H1 (cell line): Measurements from ENCODE around the gene GNAS. TPM values are rescaled to one million over a fixed set of nuclear protein-coding genes. Genes with fewer than 3 reads are reported as not detected.
"Not testable (repeated sequence)": the region's sequence is repeated elsewhere in the genome, so short reads cannot be mapped to it uniquely, and the experiment has no call there.

Experiments
- CTCF ChIA-PET: fragments of 300-600 bp; sonication (Branson Sonifier 250); formaldehyde crosslinking; loops from one replicate; lab custom pipeline; 2021; ENCODE audit not compliant: partially characterized antibody; lab: Charles Lee
- POLR2A ChIA-PET: fragments of 300-600 bp; sonication (Branson Sonifier 250); formaldehyde crosslinking; loops from one replicate; lab custom pipeline; 2021; ENCODE audit warnings: inconsistent platforms; ENCODE audit not compliant: partially characterized antibody; lab: Charles Lee
- DNase-seq, 2 experiments: peaks; one replicate each; pipeline versions ENCODE4 v3.0.0 to v3.0.0-alpha.2; 2010 to 2022; ENCODE audit warnings: low spot score in 2 of 2, low read depth in 1 of 2, mixed read lengths in 1 of 2
- FAIRE-seq: peaks from 2 replicates; lab custom pipeline; 2011; peaks lifted over from hg19 to GRCh38; lab: Jason Lieb, UNC
- H2AFZ ChIP-seq: 2 replicates; pipeline ENCODE4 v1.8.1; 2012; ENCODE audit warnings: low read length, inconsistent platforms
- H2AK5ac ChIP-seq: 2 replicates; pipeline ENCODE4 v1.6.1; 2013; ENCODE audit warnings: low read depth, low read length
- H2BK120ac ChIP-seq: replicated peaks from 2 replicates; pipeline ENCODE3; 2013; ENCODE audit warnings: low read depth, low read length, inconsistent platforms
- H2BK12ac ChIP-seq: 2 replicates; pipeline ENCODE4 v1.6.1; 2013; ENCODE audit warnings: low read depth, low read length
- H2BK15ac ChIP-seq: 2 replicates; pipeline ENCODE4 v1.6.1; 2013; ENCODE audit warnings: low read length
- H2BK20ac ChIP-seq: 2 replicates; pipeline ENCODE4 v1.6.1; 2013; ENCODE audit warnings: low read length
- H2BK5ac ChIP-seq: 2 replicates; pipeline ENCODE4 v1.6.1; 2013; ENCODE audit warnings: low read depth, low read length
- H3K14ac ChIP-seq: 2 replicates; pipeline ENCODE4 v1.6.1; 2013; ENCODE audit warnings: inconsistent platforms; ENCODE audit not compliant: insufficient read length
- H3K18ac ChIP-seq: 2 replicates; pipeline ENCODE4 v1.6.1; 2013; ENCODE audit warnings: low read length; ENCODE audit errors: extremely low read depth
- H3K23ac ChIP-seq: 2 replicates; pipeline ENCODE4 v1.6.1; 2013; ENCODE audit warnings: inconsistent platforms; ENCODE audit not compliant: insufficient read length
- H3K23me2 ChIP-seq: 2 replicates; pipeline ENCODE4 v1.6.1; 2013; ENCODE audit warnings: low read depth, low read length
- H3K27ac ChIP-seq: 2 replicates; pipeline ENCODE4 v1.6.1; 2011; ENCODE audit warnings: low read depth, low read length, inconsistent platforms
- H3K27me3 ChIP-seq, 4 experiments: replicated peaks in 1 of 4; 1 replicate in 1 of 4; 2 replicates in 3 of 4; pipeline versions ENCODE4 v1.6.1 to v1.8.1; 2011 to 2013; ENCODE audit warnings: low read length in 3 of 4, mild to moderate bottlenecking in 3 of 4, inconsistent platforms in 2 of 4, mixed read lengths in 2 of 4, moderate library complexity in 1 of 4; ENCODE audit not compliant: control insufficient read depth in 3 of 4, insufficient read depth in 3 of 4; ENCODE audit errors: extremely low read depth in 1 of 4
- H3K36me3 ChIP-seq, 4 experiments: 2 replicates each; pipeline versions ENCODE4 v1.6.1 to v1.8.1; 2011 to 2013; ENCODE audit warnings: mild to moderate bottlenecking in 4 of 4, low read length in 3 of 4, moderate library complexity in 2 of 4, control low read depth in 1 of 4, inconsistent platforms in 1 of 4; ENCODE audit not compliant: insufficient read depth in 4 of 4, control insufficient read depth in 2 of 4
- H3K4ac ChIP-seq: replicated peaks from 2 replicates; pipeline ENCODE3; 2013; ENCODE audit warnings: low read length, low read depth, mixed read lengths, inconsistent platforms; ENCODE audit not compliant: insufficient read length
- H3K4me1 ChIP-seq, 4 experiments: replicated peaks in 1 of 4; 1 replicate in 1 of 4; 2 replicates in 3 of 4; pipeline versions ENCODE4 v1.6.1 to v1.8.1; 2011 to 2013; ENCODE audit warnings: low read length in 3 of 4, inconsistent platforms in 2 of 4, mixed read lengths in 1 of 4; ENCODE audit not compliant: insufficient read depth in 4 of 4, control insufficient read depth in 3 of 4
- H3K4me2 ChIP-seq, 2 experiments: 2 replicates each; pipeline versions ENCODE4 v1.6.1 to v1.8.1; 2011 to 2013; ENCODE audit warnings: low read depth in 2 of 2, low read length in 2 of 2, control low read depth in 1 of 2, inconsistent platforms in 1 of 2, mild to moderate bottlenecking in 1 of 2; ENCODE audit not compliant: insufficient read depth in 1 of 2
- H3K4me3 ChIP-seq, 4 experiments: fragments of 200-600, 300-600 bp in 1 of 4; sonication (generic), shearing (Covaris generic), sonication (Bioruptor Twin) in 1 of 4; 2 replicates each; pipeline versions ENCODE4 v1.5.1 to v1.8.1; 2011 to 2016; ENCODE audit warnings: low read length in 4 of 4, low read depth in 3 of 4, control low read depth in 2 of 4, inconsistent platforms in 2 of 4, mild to moderate bottlenecking in 2 of 4, mixed read lengths in 1 of 4, moderate library complexity in 1 of 4; ENCODE audit not compliant: insufficient read depth in 2 of 4; ENCODE audit errors: extremely low read depth in 1 of 4
- H3K56ac ChIP-seq: replicated peaks from 2 replicates; pipeline ENCODE3; 2013; ENCODE audit warnings: low read depth, mild to moderate bottlenecking, mixed read lengths, low read length, inconsistent platforms; ENCODE audit not compliant: insufficient read length
- H3K79me1 ChIP-seq: 2 replicates; pipeline ENCODE4 v1.6.1; 2013; ENCODE audit warnings: low read depth, low read length, control low read depth
- H3K79me2 ChIP-seq, 2 experiments: 2 replicates each; pipeline versions ENCODE4 v1.6.1 to v1.8.1; 2012 to 2013; ENCODE audit warnings: low read length in 2 of 2, mild to moderate bottlenecking in 2 of 2, inconsistent platforms in 1 of 2; ENCODE audit not compliant: insufficient read depth in 2 of 2, control insufficient read depth in 1 of 2
- H3K9ac ChIP-seq, 4 experiments: replicated peaks in 1 of 4; 1 replicate in 1 of 4; 2 replicates in 3 of 4; pipeline versions ENCODE4 v1.6.1 to v1.8.1; 2011 to 2013; ENCODE audit warnings: low read depth in 3 of 4, low read length in 3 of 4, control low read depth in 2 of 4, mild to moderate bottlenecking in 2 of 4, moderate library complexity in 2 of 4, inconsistent platforms in 1 of 4; ENCODE audit errors: extremely low read depth in 1 of 4
- H3K9me3 ChIP-seq, 2 experiments: 2 replicates each; pipeline versions ENCODE4 v1.6.1 to v1.8.1; 2012 to 2013; ENCODE audit warnings: mild to moderate bottlenecking in 2 of 2, moderate library complexity in 2 of 2, control low read depth in 1 of 2, inconsistent platforms in 1 of 2, low read depth in 1 of 2, low read length in 1 of 2, mixed read lengths in 1 of 2; ENCODE audit not compliant: insufficient read depth in 2 of 2
- H4K20me1 ChIP-seq, 2 experiments: replicated peaks in 1 of 2; 2 replicates each; pipeline versions ENCODE3 to v1.8.1; 2011 to 2013; ENCODE audit warnings: inconsistent platforms in 2 of 2, low read length in 2 of 2, mild to moderate bottlenecking in 1 of 2; ENCODE audit not compliant: insufficient read depth in 2 of 2, control insufficient read depth in 1 of 2
- H4K5ac ChIP-seq: 2 replicates; pipeline ENCODE4 v1.6.1; 2013; ENCODE audit warnings: low read length, low read depth, mixed read lengths, inconsistent platforms; ENCODE audit not compliant: insufficient read length
- H4K8ac ChIP-seq: 2 replicates; pipeline ENCODE4 v1.8.0; 2013; ENCODE audit warnings: mild to moderate bottlenecking, moderate library complexity, low read length, inconsistent platforms; ENCODE audit not compliant: insufficient read depth; ENCODE audit errors: extremely low read depth
- H4K91ac ChIP-seq: replicated peaks from 2 replicates; pipeline ENCODE3; 2013; ENCODE audit warnings: low read length, mixed read lengths, inconsistent platforms; ENCODE audit not compliant: insufficient read length
- WGBS, 2 experiments: shearing (Covaris generic) in 1 of 2; methylation state at CpG; one replicate each; pipeline versions ENCODE4 v1.1.6 to v1.1.7; 2013 to 2015; ENCODE audit warnings: low lambda C conversion rate in 2 of 2, mixed read lengths in 2 of 2, inconsistent platforms in 1 of 2, low coverage in 1 of 2, missing lambda C conversion rate in 1 of 2; ENCODE audit not compliant: insufficient replicate concordance in 2 of 2, insufficient coverage in 1 of 2, insufficient read length in 1 of 2; ENCODE audit errors: extremely low coverage in 1 of 2, missing lambda C conversion rate in 1 of 2; 5-methylcytosine and 5-hydroxymethylcytosine counted together
- polyA plus RNA-seq, 7 experiments: library from polyadenylated mRNA; depleted of rRNA in 3 of 7; stranded (reverse) in 5 of 7; unstranded in 2 of 7; fragments of >200 nt in 5 of 7; fragments of 200-250 nt in 2 of 7; gene quantifications; 1 replicate in 5 of 7; 2 replicates in 1 of 7; 4 replicates in 1 of 7; pipeline versions ENCODE4 v1.2.1 to v1.2.3, GENCODE V29; 2011 to 2013; ENCODE audit warnings: missing spikeins in 2 of 7, mixed read lengths in 2 of 7
- total RNA-seq: library from RNA; stranded (reverse); fragmentation: NEBNext Ultra II Directional; extraction: Animal tissue kit (Norgen Biotek cat#: 25700); gene quantifications from 2 replicates; pipeline ENCODE4 v1.2.1, GENCODE V29; 2021

Gene GNAS
- total and polyA plus RNA-seq, 2 of the 8 experiments (the other 6 are each of a cell fraction or from before 2014, with no cell fraction given) = 989 to 1,613 TPM

GRCh38 chr20:58820515-58820914 lies 32.0 kb upstream of the GNAS start:
- H3K23me2 ChIP-seq, H2BK15ac ChIP-seq, H3K56ac ChIP-seq, H3K14ac ChIP-seq, DNase-seq, H4K5ac ChIP-seq, H4K20me1 ChIP-seq, H2AK5ac ChIP-seq, H2BK12ac ChIP-seq, H2BK120ac ChIP-seq, H2BK5ac ChIP-seq, H4K91ac ChIP-seq, H2AFZ ChIP-seq, H2BK20ac ChIP-seq, FAIRE-seq, H3K4me3 ChIP-seq, H3K18ac ChIP-seq, H3K4me2 ChIP-seq, H4K8ac ChIP-seq, H3K27me3 ChIP-seq, H3K4ac ChIP-seq, H3K9ac ChIP-seq, H3K79me1 ChIP-seq, H3K27ac ChIP-seq, H3K23ac ChIP-seq, H3K9me3 ChIP-seq, H3K4me1 ChIP-seq: not testable (repeated sequence)
- 92% methylated on average over 6 of the region's 6 CpGs; no CpG with 5 or more reads in 1 of the 2 experiments for WGBS, 2 experiments
- ChIA-PET CTCF (interaction anchor here (1.1 to 3.5 kb wide), 2 partner anchors 10 to 18 kb away, joined by 3 to 12 read pairs; no protein-coding TSS in a partner anchor), POLR2A (interaction anchor here (0.8 to 9.9 kb wide), 5 partner anchors 8 to 164 kb away, joined by 3 to 119 read pairs (median 6); partner anchors contain the start of gene GNAS-AS1)
- Histone ChIP-seq H3K79me2 (peaks cover 0 to 19% of the 10 kb centered on the region in 2 experiments; a peak in 2 of 4 replicates), H3K36me3 (peaks cover 2 to 45% (median 15%) of the 10 kb centered on the region in 4 experiments; a peak in 5 of 8 replicates)
